Left lung (tissue), 10 donors: ENCODE results near the gene CHD2. TPM values are rescaled to one million over a fixed set of nuclear protein-coding genes. Genes with fewer than 3 reads are reported as not detected.

ENCODE experiments used
- ATAC-seq: fragments of 200-7000 bp; cut with Tn5 transposase; one replicate; pipeline ENCODE4 v1.9.1; 2020; ENCODE audit warnings: moderate library complexity
- DNase-seq, 4 donors: peaks; one replicate each; pipeline ENCODE4 v3.0.0-alpha.2; 2013 to 2020
- H3K27ac ChIP-seq, 2 donors: fragments of 200-600 bp; sonication (generic) in 1 of 2; one replicate each; pipeline versions ENCODE4 v1.5.0 to v1.8.0; 2020 to 2021
- H3K27me3 ChIP-seq, 2 donors: fragments of 200-600 bp; sonication (generic) in 1 of 2; one replicate each; pipeline versions ENCODE4 v1.5.0 to v1.8.0; 2020 to 2021
- H3K36me3 ChIP-seq, 2 donors: fragments of 200-600 bp; sonication (generic) in 1 of 2; one replicate each; pipeline versions ENCODE4 v1.5.0 to v1.8.0; 2020 to 2021
- H3K4me1 ChIP-seq, 2 donors: fragments of 200-600 bp; one replicate each; pipeline ENCODE4 v1.8.0; 2021
- H3K4me3 ChIP-seq, 2 donors: fragments of 200-600 bp; sonication (generic) in 1 of 2; one replicate each; pipeline versions ENCODE4 v1.5.0 to v1.8.0; 2020 to 2021; ENCODE audit warnings: mild to moderate bottlenecking in 1 of 2
- H3K9me3 ChIP-seq, 2 donors: fragments of 200-600 bp; sonication (generic) in 1 of 2; one replicate each; pipeline versions ENCODE4 v1.5.0 to v1.8.0; 2020 to 2021
- CTCF ChIP-seq, 2 donors: fragments of 200-600 bp; sonication (generic) in 1 of 2; IDR thresholded peaks; one replicate each; pipeline versions ENCODE4 v1.5.0 to v1.8.0; 2021; ENCODE audit warnings: antibody characterized with exemption in 2 of 2
- intact Hi-C, 2 donors: fragments of 100-400 bp; cut with DNase I; formaldehyde crosslinking; loops; one replicate each; pipeline versions ENCODE4 v1.11.2 to v1.14.2; 2022
- microRNA-seq, 2 donors: library from miRNA; unstranded; fragments of <30 nt; microRNA quantifications; one replicate each; pipeline ENCODE4, GENCODE V29; 2019
- polyA plus RNA-seq, 6 donors: library from polyadenylated mRNA; unstranded; fragments of 120-200 nt; gene quantifications; one replicate each; pipeline ENCODE4 v1.2.1, GENCODE V29; 2013; ENCODE audit not compliant: insufficient read length in 6 of 6
- total RNA-seq, 2 donors: library from RNA; stranded (reverse); fragmentation: NEBNext Ultra II Directional; extraction: Animal tissue kit (Norgen Biotek cat#: 25700); gene quantifications; one replicate each; pipeline ENCODE4 v1.2.1, GENCODE V29; 2021
- donor health status: DM: no; HTN: yes; CAD: no.
- donor health status: DM: no; HTN: no; CAD: no.

The CHD2 gene
- total and polyA plus RNA-seq, 8 donors = 120 to 152 (median 130) TPM

- DNase-seq = no peak
- Histone ChIP-seq H3K36me3 (no peaks in the 10 kb centered on the region), H3K27ac (no peak overlapping the region), H3K4me3 (no peak overlapping the region), H3K9me3 (no peaks in the 10 kb centered on the region), H3K27me3 (peaks cover 11 to 71% of the 10 kb centered on the region in 2 donors), H3K4me1 (peaks cover 0 to 20% of the 10 kb centered on the region in 2 donors)
- intact Hi-C loops = no loop called here
- TF ChIP-seq CTCF (IDR thresholded peaks at IDR 0.05) = no peak
- no peak for ATAC-seq
These were observed 176.8 kb downstream of the CHD2 start for GRCh38 chr15:93076875-93077274.

Small RNAs within 50 kb of the gene (microRNA-seq; reads per million reads assigned to microRNA genes)
- gene MIR3175 = 0 to 0.55 reads per million in 2 donors

Other genes starting within 250 kb of the CHD2 start
- 10 to 100 TPM; 42.8 to 66.3 TPM for gene FAM174B, start 244.5 kb upstream of the CHD2 start, total RNA-seq
- 10 to 100 TPM; 40.8 to 55.0 (median 48.7) TPM for gene FAM174B, start 244.5 kb upstream of the CHD2 start, polyA plus RNA-seq
- 1 to 10 TPM; 4.6 to 5.7 TPM for gene RGMA, start 188.9 kb downstream of the CHD2 start, total RNA-seq
- gene RGMA, start 188.9 kb downstream of the CHD2 start, polyA plus RNA-seq = 10 to 100 TPM; 11.8 to 18.5 (median 15.8) TPM